Measurements from ENCODE around the gene SEC14L5.
A peak's percentile ranks its signal among the peaks of the same experiment; 100 is the strongest.
"Not testable (repeated sequence)": the region's sequence is repeated elsewhere in the genome, so short reads cannot be mapped to it uniquely, and the experiment has no call there.

The SEC14L5 gene

GRCh38 chr16:4933433-4933832, 24.7 kb upstream of the SEC14L5 start:
- DNase-seq = no peak

DNA sequence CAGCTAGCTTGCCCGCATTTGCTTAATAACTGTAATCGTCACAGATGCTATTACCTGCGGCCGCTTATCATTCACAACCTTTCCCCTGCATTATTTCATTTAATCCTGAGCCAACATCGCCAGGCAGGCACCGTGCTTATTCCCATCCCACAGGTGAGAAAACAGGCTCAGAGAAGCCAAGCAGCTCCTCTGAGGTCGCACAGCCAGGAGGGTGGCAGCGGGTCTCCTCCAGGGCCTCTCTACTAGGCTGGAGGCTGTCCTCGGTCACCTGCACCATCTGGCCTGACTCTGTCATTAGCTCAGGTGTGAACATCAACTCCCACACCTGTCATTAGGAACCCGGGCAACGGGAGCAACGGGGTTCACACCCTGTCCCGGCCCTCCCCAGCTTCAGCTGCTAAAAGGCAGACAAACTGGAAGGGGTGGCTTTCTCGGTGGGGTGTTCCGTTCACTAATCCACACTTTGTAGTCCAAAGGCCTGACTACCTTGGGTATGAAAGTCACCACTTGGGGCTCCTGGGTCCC, 24.2 kb upstream of the SEC14L5 start:
- no peak for DNase-seq

DNA sequence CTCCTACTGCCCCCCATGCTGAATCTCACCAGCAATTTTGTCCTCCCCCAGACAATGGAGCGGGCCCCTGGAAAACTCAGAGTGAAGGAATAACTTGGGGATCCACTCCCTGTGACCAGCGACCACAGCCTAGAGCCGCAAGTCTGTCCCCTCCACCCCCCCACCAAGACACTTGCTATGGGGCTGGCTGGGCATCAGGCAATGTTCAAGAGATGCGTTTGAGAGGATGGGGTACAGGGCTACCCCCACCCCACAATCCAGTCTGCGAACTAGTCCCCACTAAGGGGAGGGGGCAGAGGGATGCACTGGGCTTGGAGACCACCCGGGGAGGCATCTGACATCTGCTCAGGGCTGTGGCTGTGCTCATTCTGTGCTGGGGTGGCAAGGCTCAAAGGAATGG, 23.5 kb upstream of the SEC14L5 start:
- DNase-seq = no peak

DNA sequence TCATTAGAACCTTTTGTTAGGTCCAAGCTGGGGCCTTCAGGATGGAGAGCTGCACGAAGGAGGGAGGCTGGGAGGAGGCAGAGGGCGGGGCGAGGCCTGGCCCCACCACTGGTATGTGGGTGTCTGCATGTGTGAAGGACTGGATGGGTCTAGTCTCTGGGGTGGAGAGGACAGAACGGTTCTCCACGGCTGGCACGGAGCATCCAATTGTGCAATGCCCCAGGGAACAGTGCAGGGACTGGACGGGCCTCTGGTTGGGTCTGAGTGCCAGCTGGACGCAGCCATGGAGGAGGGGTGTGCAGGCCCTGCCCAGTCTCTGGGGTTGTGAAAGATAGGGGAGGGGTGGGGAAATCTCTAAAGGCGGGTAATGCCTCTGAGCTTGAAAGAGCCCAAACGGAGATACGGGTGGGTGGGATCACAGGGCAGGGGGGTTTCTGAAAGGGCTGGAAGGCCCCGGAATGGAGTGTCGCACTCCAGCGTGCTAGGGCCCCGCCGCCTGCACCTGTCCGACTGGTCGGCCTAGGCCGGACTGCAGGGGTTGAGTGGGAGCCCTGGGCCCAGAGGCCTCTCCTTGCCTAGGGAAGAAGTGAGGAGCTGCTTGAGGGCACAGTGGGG, 22.8 kb upstream of the SEC14L5 start:
- no peak for DNase-seq

DNA sequence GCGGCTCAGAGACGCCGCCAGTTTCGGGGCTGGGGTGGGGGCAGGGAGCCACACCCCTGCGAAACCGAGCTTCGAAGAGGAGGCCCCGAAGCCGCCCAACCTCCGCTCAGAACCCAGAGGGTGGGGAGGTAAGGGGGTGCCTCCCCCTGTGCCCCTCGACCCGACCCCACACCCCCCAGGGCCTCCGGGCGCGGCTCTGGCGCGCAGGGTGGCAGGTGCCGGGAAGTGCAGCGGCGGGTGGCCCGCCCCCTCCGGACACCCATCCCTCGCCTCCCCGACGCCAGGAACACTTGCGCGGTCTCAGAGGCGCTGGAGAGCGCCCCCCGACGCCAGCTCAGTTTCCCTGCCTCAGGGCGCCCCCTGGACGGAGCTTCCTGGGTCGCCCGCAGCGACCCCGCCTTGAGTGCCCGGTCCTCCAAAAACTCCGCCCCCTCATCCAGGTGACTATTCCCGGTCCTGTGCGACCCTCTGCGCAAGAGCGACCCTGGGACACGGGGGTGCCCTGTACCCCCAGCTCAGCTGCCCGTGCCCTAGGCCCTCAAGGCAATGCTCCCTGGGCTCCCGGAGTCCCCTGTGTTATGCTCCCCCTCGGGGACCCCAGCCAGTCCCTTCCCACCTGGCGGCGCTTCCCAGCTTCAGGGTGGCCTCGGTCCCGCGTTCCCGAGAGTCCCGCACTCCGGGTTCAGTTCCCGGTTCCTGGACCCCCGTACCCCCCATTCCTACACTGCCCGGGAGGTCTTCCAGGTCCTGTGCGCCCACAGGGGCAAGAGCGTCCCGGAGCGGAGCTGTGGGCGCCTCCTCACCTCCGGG, 21.7 kb upstream of the SEC14L5 start:
- DNase-seq = no peak

- no peak for DNase-seq
Measured at GRCh38 chr16:4936991-4937781, 20.9 kb upstream of the SEC14L5 start, which contains the start of gene PPL. Gene PPL, minus strand, starts transcription at chr16:4937148. Its CDS starts 103 bp downstream, at chr16:4937045.

GRCh38 chr16:4937782-4938682, 20.1 kb upstream of the SEC14L5 start:
- no peak for DNase-seq

- no peak for DNase-seq
Measured at GRCh38 chr16:4938683-4939030, 19.5 kb upstream of the SEC14L5 start.

- no peak for DNase-seq
Measured at GRCh38 chr16:4940719-4941118, 17.4 kb upstream of the SEC14L5 start.

DNA sequence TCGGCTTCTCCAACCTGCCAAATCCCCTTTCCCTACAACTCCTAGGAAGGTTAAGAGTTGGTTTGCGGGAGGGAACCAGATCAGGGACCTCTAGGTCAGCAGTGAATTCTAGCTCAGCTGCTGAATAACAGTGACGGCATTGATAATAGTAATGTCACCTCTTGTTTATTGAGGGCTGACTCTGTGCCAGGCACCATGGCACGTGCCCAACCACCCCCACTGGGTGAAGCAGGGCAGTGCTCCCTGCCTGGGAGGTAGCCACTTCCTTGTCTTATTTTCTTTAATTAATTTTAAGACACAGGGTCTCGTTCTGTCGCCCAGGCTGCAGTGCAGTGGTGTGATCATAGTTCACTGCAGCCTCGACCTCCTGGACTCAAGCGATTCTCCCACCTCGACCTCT, 15.6 kb upstream of the SEC14L5 start:
- no peak for DNase-seq

DNA sequence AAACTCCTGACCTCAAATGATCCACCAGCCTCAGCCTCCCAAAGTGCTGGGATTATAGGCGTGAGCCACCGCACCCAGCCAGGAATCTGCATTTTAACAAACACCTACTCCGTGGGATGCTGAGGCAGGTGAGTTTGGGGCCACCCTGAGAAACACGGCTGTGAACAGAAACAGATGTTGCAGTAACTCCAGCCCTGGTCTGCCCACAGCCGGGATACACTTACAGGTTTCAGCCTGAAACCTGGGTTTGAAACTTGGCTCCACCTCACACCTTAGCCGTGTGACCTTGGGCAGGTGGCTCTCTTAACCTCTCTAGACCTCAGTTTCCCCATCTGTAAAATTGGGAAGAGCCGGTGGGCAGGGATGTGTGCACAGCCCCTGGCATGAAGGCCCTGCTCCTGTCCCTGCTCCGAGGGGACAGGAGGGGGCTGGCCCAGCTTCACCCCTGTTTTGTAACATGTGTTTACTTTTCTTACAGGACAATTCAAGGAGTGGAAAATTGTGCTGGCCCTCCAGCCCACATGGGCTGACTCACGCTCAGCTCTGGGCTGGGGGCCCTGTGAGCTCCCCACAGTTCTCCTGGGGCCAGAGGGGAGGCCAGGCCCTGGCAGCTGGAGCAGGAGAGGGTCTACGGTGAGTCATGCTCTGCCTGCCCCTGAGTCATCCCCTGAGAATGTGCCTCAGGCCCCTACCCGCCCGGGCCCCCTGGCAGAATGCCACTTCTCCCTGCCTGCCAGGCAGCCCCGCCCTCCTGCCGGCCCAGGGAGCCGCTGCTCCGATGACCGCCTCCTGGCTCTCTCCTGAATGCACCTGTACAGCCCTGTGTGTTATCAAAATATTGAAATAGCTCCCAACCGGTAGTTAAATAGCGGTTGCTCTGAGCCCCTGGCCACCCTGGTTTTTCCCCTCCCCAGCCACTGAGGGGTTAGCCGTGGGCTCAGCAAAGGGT, 13.5 kb upstream of the SEC14L5 start:
- peak; percentile 93 for DNase-seq

DNA sequence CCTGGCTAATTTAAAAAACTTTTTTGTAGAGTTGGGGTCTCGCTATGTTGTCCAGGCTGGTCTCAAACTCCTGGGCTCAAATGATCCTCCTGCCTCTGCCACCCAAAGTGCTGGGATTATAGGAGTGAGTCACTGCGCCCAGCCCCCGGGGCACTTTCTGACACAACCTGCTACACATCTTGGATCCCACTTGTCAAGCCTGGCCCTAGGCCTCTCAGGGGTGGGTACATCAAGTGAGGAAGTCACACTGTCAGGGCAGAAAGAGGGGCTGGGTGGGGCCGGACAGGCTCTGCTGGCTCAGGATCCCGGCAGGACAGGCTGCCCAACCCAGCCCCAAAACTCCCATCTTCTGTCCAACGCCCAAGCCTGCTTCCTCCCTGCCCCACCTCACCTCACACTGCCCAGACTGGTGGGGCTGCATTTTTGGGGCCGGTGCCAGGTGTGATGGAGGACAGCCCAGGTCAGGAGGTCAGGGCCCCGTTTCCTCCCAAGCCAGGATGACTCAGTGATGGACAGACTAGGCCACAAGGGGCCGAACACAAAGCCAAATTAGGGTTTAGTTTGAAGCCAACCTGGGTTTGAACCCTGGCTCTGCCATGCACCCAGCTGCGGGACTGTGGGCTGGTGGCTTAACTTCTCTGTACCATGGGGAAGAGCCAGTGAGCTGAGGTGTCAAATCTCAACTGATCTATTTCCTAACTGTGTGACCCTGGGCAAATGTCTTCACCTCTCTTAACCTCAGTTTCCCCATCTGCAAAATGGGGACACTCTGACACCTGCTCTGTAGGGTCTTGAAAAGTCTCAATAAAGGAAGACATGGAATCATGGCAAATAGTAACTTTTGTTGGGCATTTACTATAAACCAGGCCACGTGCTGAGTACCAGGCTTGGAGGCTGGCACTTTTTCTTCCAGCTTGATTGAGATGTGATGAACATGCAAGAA, 12.3 kb upstream of the SEC14L5 start:
- no peak for DNase-seq

DNA sequence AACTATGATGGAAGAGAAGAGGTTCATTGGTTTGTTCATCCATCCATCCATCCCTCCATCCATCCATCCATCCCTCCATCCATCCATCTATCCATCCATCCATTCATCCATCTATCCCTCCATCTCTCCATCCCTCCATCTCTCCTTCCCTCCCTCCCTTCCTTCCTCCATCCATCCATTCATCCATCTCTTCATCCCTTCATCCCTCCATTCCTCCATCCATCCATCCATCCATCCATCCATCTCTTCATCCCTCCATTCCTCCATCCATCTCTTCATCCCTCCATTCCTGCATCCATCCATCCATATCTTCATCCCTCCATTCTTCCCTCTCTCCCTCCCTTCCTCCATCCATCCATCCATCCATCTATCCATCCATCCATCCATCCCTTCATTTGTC, 11.2 kb upstream of the SEC14L5 start:
- no peak for DNase-seq

GRCh38 chr16:4947722-4948503, 10.2 kb upstream of the SEC14L5 start:
- DNase-seq = no peak

DNA sequence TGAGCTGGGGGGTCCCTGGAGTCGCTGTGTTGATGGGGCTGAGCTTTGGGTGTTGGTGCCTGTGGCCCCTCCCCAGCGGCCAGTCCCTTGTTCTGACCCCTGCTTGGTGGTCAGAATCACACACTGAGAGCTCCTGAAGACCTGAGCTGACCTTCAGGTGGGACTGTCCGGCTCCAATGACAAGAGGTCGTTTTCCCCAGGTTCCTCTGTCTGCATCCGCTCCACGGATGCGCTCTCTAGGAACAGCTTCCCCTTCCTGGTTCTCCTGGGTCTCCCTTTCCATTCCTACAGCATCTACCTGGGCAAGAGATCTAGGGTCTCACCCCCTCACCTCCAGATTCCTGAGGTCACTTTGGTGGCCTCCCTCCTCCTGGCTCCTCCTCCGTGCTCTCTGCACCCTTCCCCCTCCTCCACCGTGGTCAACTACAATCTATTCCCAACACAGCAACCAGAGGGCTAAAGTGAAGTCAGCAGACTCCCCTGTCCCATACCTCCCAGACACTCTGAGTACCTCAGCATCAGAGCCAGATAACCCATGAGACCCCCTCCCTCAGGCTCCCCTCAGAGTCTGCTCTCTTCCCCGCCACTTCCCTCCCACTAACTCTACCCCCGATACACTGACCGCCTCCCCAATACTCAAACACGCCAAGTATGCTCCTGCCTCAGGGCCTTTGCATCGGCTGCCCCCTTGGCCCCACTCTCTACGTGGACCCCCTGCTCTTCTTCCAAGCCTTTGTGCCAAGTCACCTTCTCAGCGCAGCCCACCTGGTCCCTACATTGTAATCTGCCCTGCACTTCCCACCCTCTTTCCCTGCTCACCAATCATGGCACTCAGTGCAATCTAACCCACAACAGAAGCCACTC, 9.0 kb upstream of the SEC14L5 start:
- no peak for DNase-seq

GRCh38 chr16:4949986-4950385, 8.1 kb upstream of the SEC14L5 start:
- no peak for DNase-seq

- DNase-seq = not testable (repeated sequence)
Measured at GRCh38 chr16:4951583-4951982, 6.5 kb upstream of the SEC14L5 start.

- DNase-seq = peak; percentile 22
Measured at GRCh38 chr16:4954714-4955113, 3.4 kb upstream of the SEC14L5 start.

GRCh38 chr16:4957420-4957719, 760 bp upstream of the SEC14L5 start:
- DNase-seq = no peak

All from NCI-H446 treated with DMSO at 0.1 percent for 48 hours (cell line).